HG03354 (cell line): ENCODE data around the gene TBC1D22A.

Experiments
- ATAC-seq: cut with Tn5 transposase; IDR thresholded peaks from one replicate; pipeline ENCODE4 v1.9.1; 2021; ENCODE audit warnings: mild to moderate bottlenecking; ENCODE audit not compliant: unreplicated experiment, poor library complexity, severe bottlenecking

Gene TBC1D22A

DNA sequence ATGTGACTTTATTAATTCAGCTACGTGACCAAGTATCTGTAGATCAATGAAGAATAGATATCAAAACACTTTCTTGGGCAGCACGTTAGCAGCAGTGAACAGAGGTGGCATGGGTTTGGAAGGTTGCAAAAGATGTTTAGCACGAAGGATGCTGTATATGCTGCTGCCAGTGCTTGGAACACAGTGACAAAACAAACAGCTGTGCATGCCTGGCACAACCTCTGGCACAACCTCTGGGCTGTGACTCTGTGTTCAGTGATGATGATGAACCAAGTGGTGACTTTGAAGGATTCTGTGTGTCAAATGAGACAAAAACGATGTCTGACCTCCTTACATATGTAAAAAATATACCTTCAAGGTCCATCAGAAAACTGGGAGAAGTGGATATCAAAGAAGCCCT is 104.7 kb downstream of the TBC1D22A start:
- ATAC-seq, result no peak

DNA sequence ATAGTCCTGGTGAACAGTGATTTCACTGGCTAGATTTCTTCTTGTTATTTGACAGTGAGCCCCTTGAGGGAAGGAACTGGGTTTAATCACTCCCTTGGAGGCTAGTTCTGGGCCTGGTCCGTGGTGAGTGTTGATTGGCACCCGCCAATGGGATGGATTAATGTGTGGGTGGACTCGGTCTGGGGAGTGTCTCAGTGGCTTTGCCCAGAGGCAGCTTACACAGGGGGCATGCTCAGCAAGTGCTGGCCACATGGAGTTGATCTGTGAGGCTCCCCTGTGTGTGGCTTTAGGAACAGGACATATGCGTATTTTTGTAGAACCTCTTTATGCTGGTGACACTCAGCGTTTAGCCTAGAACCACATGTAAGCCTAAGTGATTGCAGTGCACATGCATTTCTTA is 106.9 kb downstream of the TBC1D22A start:
- no peak for ATAC-seq

DNA sequence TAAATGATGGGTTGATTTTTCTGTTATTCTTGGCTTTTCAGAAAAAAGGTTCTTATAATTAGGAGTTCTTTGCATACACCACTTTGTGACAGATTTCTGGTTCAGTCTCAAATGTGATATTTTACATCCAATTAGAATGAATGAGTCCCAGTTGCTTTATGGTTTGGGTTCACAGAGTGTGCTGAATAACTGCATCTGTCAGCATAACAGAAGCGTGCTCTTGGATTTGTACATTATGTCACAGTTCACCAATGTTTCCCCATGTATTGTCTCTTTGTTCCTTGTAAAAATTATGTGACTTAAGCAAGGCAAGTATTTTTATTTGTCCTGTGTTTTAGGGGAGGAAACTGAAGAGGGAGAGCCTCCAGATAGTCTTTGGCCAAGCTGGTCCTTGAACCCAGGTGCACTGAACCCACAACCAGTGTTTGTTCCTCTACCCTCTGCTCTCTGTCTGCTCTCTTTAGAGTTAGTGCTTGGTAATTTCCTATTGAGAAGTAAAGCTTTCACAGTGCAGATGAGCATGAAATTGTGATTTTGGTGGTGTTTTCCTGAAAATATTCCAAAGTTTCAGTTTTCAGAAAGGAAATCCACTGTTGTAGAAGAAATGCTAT is 107.5 kb downstream of the TBC1D22A start:
- no peak for ATAC-seq

DNA sequence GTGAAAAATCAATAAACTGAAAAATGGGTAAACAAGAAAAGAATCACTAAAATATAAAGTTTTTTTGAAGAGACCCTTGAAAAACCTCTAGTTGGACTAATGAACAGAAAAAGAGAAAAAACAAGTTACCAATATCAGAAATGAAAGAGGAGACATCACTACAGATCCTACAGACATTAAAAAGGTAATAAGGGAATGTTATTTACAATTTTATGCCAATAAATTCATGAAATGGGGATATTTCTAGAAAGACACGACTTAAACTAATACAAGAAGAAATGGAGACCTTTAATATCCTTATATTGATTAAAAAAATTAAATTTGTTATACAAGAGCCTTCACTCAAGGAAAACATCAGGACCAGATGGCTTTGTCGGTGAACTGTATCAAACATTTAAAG is 109.4 kb downstream of the TBC1D22A start:
- no peak for ATAC-seq

DNA sequence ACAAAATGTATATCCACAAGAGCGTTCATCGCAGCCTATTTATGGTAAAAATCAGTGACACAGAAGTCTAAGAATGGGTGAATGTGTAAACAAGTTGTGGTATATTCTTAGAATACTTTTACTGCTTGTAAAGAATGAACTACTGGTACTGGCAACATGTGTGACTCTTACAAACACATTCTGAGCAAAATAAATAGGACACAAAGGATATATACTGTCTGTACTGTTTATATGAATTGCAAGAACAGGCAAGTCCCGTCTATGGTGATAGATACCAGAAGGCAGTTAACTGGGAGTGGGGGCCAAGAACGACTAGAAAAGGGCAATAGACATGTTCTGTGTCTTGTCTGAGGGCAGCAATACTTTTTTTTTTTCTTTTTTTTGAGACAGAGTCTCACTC is 112.6 kb downstream of the TBC1D22A start:
- no peak for ATAC-seq

DNA sequence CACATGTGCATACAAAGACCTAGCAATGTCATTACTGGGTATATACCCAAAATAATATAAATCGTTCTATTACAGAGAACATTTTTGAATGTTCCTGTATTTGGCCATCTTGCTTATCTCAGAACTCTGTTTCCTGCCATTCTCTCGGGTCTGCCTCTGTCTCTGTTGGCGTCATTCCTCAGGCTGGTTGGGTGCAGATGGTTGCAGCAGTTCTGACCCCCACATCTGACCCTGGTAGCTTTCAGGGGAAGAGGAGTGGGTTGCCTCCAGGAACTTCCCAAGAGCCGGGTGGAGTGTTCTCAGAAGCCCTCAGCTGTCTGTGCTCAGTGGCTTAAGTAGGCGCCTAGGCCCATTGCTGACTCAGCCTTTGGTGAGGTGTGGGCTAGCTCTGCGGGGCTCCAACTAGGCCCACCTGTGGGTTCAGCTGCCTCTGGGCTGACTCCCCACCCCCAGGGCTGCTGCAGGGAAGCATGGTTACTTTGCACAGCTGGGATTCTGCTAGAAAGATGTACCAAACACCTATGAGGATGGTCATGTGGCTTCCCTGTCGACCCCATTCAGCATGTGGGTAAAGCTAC is 114.0 kb downstream of the TBC1D22A start:
- ATAC-seq, result no peak

DNA sequence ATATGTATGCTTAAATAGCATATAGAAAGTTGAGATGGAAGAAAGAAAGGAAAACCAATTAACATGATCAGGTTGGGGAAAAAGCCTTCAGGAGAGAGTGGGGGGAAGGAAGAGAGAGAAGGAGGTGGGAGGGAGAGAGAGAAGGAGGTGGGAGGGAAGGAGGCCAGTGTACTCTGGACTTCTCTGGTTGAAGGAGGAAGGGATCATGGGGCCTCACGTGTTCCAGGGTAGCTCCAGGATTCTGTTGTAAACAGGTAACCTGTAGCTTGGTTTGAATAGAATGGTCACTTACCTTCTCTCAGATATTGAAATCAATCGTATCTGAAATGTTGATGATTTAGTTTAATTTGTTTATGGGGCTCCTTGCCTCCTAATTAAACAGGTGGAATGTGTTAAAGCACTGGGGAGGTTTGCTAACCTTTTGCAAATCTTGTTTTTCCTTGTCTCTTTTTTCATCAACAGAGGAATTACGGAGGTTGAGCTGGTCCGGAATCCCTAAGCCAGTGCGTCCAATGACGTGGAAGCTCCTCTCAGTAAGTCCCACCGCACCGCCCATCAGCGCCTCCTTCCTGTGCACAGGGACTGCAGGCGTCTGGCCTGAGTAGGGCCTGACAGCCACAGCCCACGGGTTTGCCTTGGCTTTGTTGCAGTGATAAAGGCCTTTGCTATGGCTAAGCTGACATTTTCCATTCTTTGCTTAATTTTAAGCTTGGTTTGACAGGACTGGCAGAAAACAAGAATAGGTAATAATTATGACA is 115.9 kb downstream of the TBC1D22A start:
- no peak for ATAC-seq

DNA sequence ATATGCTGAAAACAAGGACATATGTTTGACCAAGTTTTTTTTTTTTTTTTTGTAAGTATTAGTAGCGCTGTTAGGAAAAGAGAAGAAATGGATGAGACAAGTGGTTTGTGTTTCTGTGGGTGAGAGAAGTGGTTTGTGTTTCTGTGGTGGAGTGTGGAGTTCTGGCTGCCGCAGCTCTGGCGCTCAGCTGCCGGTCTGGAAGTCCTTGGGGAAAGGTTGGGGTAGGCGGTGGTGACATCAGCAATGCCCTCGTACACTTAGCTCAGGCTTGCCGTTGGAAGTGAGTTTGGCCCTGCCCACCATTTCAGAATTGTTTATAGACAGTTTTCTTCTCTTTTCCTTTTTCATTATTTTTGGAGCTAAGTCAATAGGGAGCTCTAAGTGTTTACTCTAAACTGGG is 116.6 kb downstream of the TBC1D22A start:
- ATAC-seq, result no peak

DNA sequence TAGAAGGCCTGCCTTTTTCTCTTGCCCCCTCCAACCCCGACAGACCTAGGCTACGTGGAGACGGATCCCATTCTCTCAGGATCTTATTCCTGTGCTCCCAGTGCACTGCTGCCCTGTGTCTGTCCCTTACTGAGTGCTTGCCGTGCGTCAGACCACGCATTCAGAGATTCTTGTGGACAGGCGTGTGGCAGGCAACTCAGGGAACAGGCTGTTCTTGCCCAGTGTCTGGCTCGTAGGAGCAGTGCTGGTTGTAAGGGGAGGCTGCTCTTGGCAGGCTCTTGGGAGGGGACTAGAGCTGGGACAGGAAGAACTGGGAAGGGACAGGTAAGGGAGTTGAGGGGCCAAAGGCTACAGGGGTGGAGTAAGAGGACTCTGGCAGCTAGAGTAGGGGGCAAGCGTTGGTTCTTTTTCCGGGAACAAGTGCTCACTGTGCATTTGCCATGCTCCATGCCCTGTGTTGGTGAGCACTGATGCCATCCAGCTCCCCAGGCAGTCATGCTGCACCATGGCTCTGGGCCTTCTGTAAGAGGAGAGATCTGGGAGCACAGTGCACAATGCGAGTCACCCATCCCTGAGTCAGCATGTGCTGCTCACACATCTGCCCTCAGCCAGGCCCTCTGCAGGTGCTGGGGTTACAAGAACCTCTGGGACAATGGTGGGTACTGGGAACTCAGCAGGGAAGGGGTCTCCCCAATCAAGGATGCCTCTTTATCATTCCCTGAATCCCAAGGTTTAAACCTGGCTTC is 119.1 kb downstream of the TBC1D22A start:
- no peak for ATAC-seq

DNA sequence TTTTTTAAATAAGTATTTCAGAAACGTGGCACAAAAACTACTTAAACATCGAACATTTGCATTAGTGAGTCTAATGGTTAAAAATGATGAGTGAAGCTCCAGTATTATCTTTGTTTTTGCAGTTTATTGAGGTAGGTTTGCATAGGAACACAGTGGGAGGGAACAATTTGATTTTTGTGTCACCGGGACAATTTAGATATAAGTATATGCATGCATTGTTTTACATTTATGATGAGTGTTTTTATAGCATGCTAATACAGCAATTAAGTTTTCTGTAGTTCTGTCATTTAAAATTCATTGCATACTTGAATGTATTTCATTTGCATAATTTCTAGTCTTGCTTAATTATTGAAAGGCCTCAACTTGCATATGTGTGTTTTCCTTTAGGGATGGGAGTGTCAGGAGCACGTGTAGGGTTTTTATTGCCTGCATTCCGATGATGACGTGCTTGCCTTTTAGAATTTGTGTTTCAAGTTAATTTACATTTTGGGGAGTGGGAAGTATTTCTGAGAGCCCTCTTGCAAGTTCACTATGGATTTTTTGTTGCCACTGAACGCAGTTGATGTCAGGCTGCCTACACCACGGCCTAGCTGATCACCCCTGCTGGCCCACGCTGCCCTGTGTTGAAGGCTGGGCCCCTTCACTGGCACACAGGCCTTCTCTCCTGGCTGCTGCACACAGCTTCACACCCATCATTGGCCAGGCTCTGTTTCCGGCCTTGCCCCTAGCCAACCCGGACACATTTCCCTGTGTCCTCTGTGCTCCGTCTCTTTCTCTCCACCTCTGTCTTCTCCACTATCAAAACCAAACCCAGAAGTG is 120.9 kb downstream of the TBC1D22A start:
- ATAC-seq, result no peak

DNA sequence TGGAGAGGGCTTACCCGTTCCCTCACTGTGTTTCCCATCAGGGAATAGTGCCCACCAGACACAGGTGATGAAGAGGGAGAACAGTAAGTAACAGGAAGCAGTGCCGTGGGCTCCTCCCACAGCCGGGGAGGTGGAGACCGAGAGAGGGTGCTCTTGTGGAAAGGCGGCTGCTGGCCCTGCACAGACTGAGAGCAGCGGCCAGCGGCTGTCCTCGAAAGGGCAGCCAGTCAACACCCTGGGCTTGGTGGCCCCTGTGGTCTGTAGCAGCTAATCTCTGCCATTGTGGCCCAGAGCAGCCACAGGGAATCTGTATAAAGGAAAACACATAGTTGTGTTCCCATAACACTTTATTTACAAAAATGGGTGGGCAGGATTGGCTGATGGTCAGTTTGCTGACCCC is 121.9 kb downstream of the TBC1D22A start:
- no peak for ATAC-seq

DNA sequence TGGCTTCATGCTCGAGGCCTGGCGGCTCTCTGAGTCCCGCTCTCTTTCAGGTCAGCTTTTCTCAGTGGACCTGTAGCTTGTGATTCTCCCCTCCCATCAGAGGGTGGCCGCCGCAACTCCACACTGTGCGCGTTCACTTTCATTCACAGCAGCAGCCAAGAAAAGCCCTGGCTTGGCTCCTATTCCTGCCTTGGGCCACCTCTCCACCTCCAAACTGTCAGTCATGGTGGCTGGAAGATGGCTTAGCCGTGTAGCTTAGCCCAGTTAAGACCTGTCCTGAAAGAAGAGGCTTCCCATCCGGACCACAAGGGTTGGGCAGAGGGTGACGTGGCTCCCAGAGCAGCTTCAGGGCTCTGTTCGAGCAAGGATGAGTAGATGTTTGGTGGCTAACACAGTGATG is 125.5 kb downstream of the TBC1D22A start:
- ATAC-seq, result no peak

DNA sequence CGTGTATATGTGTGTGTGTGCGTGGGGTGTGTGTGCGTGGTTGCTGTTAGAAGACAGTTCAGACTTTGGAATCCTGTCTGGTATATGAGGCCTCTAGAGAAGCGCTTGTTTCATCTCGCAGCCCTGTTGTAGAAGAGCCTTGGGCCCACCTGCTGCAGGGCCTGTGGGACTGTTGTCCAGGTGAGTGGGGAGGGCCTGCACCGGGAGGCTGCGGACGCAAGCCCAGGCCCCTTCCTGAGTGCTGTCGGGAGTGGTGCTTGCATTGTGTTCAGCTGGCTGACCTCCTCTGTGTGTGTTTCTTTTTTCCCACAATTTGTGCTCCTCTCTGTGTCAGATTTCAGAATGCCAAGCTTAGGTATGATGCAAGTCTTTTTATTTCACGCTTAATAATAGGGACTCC is 128.4 kb downstream of the TBC1D22A start:
- ATAC-seq, result no peak

DNA sequence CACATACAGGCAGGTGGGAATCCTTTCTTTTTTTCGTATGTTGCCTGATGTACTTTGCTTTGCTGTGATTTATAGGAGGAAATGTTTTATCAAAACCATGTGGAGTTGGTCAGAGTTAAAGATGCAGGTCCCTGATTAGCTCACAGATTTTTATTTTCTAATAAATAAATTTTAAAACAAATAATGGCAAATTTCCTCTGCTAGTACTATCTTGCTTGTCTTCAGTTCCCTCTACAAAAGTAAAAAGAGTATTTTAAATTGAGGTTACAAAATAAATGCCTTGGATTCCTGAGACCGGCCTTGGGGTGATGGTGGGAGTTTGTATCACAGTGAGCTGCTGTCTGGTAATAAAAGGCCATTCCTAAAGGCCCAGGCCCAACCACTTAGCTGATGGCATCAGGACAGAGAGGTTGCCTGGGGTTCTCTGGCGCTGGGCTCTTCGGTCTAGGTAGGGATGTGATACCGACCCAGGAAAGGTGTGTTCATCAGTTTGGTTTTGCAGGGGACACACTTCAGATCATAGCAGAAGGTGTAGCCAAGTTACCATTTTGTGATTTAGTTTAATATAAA is 129.0 kb downstream of the TBC1D22A start:
- no peak for ATAC-seq

DNA sequence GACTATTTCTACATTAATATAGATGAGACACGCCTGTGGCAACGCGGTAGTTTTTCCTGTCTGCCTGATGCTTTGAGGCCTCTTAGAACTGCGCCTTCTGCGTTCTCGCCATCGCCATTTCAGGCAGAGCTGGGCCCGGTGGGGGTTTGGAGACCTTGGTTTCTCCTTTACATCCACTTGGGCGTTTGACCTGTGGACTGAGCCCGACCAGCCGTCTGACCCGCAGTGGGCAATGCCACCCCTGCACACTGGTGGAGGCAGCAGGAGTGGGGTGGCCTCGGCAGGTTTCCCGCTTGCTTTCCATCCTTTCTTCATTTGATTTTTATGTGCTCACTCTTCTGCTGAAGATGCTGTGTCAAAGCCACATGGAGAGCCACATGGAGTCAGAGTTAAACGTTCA is 130.4 kb downstream of the TBC1D22A start:
- ATAC-seq, result no peak

DNA sequence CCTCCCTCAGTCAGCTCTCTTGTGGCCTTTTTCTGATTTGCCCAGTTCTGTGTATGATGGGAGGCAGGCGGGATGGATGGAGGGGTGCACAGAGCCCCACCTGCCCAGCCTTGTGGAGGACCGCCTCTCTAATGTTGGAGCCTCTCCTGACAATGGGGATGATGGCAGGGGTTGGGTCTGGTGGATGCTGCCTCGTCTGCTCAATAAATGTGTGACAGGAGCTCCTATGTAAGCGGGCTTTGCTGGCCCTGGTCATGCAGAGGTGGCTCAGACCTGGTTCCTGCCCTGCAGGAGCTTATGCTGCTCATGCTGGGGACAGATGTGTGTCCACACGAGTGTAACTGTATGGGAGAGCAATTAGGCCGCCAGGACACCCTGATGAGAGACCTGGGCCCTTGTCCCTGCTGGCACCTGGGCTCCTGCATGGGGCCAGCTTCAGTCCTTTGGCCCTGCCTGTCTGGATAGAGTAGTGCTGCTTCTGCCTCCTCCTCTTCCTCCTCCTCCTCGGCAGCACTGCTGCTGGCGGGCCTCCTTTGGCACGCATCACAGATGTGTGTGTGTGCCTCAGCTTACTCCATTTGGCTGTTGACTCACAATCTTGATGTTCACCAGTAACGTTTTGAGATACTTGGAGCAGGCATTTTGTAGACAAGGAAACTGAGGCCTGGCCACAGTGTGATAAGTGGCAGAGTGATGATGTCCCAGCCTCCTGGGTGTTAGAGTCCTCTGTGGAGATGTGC is 131.0 kb downstream of the TBC1D22A start:
- ATAC-seq, result no peak

DNA sequence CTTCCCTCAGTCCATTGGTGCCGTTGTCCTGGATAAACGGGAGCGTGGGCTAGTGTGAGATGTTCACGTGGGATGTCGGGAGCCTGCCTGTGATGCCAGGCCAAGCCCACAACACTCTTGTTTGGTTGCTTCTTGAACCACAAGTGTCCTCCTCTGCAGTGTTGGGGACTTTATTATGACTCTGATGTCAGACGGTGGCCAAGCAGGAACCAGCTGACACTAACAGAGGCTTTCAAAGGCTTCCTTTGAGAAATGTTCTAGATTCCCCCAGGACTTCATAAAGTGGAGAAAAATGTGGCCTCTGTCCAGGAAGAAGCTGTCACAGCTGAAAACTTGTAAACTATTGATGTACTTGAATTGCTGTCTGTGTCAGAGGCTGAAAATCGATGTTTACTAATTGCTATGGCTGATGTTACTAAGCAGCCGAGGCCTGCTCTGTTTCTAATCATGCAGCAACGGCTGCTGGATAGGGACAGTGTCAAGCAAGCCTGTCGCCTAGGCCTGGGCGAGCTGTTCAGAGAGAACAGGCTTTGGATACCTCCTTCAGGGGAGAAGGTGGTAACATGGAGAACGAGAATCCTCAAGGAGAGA is 131.7 kb downstream of the TBC1D22A start:
- no peak for ATAC-seq

DNA sequence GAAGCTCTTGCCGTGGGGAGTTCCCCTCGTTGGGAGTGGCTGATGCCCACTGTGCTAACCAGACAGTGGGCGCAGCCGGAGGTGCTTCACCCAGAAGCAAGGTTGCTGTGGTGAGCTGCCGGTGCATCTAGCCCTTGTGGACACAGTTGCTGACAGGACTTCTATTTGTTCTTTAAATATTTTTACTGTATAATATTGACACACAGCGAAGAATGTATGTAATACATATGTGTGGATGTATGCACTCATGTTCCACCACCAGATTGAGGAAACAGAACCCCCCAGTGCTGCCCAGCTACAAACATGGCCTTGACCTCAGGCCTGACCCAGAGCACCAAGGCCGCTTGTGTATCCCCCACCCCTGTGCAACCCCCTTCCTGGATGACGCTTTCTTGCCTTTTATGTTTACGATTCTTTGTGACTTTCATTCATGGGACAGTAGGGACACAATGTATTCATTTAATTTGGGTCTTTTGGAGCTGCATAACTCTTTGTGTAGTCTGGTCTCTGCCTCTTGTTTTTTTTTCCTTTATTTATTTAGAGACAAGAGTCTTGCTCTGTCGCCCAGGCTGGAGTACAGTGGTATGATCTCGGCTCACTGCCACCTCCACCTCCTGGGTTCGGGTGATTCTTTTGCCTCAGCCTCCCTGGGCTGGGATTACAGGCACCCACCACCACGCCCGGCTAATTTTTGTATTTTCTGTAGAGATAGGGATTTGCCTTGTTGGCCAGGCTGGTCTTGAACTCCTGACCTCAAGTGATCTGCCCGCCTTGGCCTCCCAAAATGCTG is 132.6 kb downstream of the TBC1D22A start:
- ATAC-seq, result no peak
